Stomach (tissue), 9 donors: ENCODE results near the gene TINAGL1. TPM values are rescaled to one million over a fixed set of nuclear protein-coding genes. Genes with fewer than 3 reads are reported as not detected.

Experiments
- DNase-seq, 2 donors: peaks; one replicate each; pipeline versions ENCODE4 v3.0.0 to v3.0.0-alpha.2; 2013 to 2019
- H3K27ac ChIP-seq, 5 donors: fragments of 200-600 bp in 4 of 5; sonication (generic) in 4 of 5; one replicate each; pipeline ENCODE4 v1.5.1; 2013 to 2019; ENCODE audit warnings: mild to moderate bottlenecking in 1 of 5, moderate library complexity in 1 of 5
- H3K27me3 ChIP-seq, 3 donors: fragments of 200-600 bp; sonication (generic); one replicate each; pipeline ENCODE4 v1.5.1; 2017 to 2019; ENCODE audit warnings: mixed run types in 1 of 3
- H3K36me3 ChIP-seq, 4 donors: fragments of 200-600 bp; sonication (generic); 1 replicate in 3 of 4; 2 replicates in 1 of 4; pipeline ENCODE4 v1.5.1; 2016 to 2019
- H3K4me1 ChIP-seq, 4 donors: fragments of 200-600 bp; sonication (generic); one replicate each; pipeline ENCODE4 v1.5.1; 2016 to 2019
- H3K4me3 ChIP-seq, 4 donors: fragments of 200-600 bp; sonication (generic) in 3 of 4; one replicate each; pipeline ENCODE4 v1.5.1; 2016 to 2019; ENCODE audit warnings: mild to moderate bottlenecking in 1 of 4
- H3K9me3 ChIP-seq, 4 donors: fragments of 200-600 bp; sonication (generic); one replicate each; pipeline ENCODE4 v1.5.1; 2016 to 2019
- EP300 ChIP-seq: sonication (generic); formaldehyde crosslinking; IDR thresholded peaks from one replicate; pipeline ENCODE4 v1.6.1; 2017; ENCODE audit warnings: antibody characterized with exemption
- POLR2A ChIP-seq, 4 donors: fragments of 450-650 bp; IDR thresholded peaks; one replicate each; pipeline ENCODE4 v1.6.1; 2016; ENCODE audit warnings: antibody characterized with exemption in 4 of 4, control low read depth in 2 of 4, mild to moderate bottlenecking in 1 of 4, moderate library complexity in 1 of 4
- POLR2AphosphoS5 ChIP-seq, 3 donors: sonication (generic); formaldehyde crosslinking; IDR thresholded peaks; one replicate each; pipeline ENCODE4 v1.6.1; 2016; ENCODE audit warnings: antibody characterized with exemption in 3 of 3
- WGBS, 5 donors: extraction: QIAGEN DNeasy Blood & Tissue Kit in 3 of 5; methylation state at CpG; one replicate each; pipeline versions ENCODE4 v1.1.5 to v1.1.7; 2013 to 2018; 5-methylcytosine and 5-hydroxymethylcytosine counted together
- intact Hi-C: fragments of 100-400 bp; cut with DNase I; formaldehyde crosslinking; loops from one replicate; pipeline ENCODE4 v1.15.1; 2023; ENCODE audit warnings: low total_unique reads
- polyA plus RNA-seq, 3 donors: library from polyadenylated mRNA; stranded (reverse); fragments of 200-250 nt; gene quantifications; one replicate each; pipeline ENCODE4 v1.2.3, GENCODE V29; 2013
- total RNA-seq, 5 donors: library from RNA; depleted of rRNA; stranded (reverse); fragments of >200 nt; gene quantifications; one replicate each; pipeline versions ENCODE4 v1.1.0 to v1.2.3, GENCODE V29; 2014 to 2016
- TF ChIP-seq, protein P1 (sequence below), 7 experiments: fragments of 450-650 bp in 4 of 7; fragments of 200-600 bp in 3 of 7; sonication (generic) in 3 of 7; IDR thresholded peaks; one replicate each; pipeline ENCODE4 v1.5.1; 2016 to 2019; ENCODE audit warnings: antibody characterized with exemption in 7 of 7, control low read depth in 2 of 7, mild to moderate bottlenecking in 1 of 7
- donor health status: healthy with polysubstance abuse.
- donor health status: Bipolar disorder and iron deficiency.
- donor health status: healthy.

The TINAGL1 gene
- total and polyA plus RNA-seq, 8 donors, result 17.9 to 691 (median 124) TPM

DNA sequence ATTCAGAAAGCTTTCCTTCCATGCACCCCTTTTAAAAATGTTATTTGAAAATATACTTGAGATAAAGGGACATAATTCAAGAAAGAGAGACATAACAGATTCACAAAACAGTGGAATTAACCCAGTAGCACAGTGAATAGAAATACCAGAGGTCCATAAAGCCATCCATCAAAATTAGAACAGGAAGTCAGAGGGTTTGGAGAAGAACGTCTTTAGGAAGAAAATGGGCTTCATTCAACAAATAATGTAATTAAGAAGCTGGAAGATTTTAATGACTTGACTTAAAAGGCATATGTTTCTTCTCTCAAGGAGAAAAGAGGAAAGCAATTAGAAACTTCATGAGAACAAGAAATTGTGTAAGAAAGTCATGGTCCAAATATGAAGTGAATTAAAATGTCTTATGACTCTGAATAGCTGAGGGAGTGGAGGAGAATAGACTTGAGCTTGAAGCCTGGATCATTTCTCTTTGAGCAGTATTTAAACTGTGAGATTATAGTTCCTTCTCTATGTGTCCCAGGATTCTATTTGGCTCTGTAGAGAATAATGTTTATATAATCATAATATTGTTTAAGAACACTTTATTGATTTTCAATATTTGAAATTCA, 33.3 kb downstream of the TINAGL1 start:
- Histone ChIP-seq H3K36me3 (no peaks in the 10 kb centered on the region), H3K9me3 (no peaks in the 10 kb centered on the region), H3K4me3 (no peak overlapping the region), H3K27me3 (no peaks in the 10 kb centered on the region), H3K27ac (no peak overlapping the region), H3K4me1 (no peaks in the 10 kb centered on the region)
- 17 to 33% (median 25%) methylated on average over 1 of the region's 1 CpG for WGBS, 5 donors
- intact Hi-C loops, result no loop called here
- TF ChIP-seq POLR2AphosphoS5 (IDR thresholded peaks at IDR 0.05) (no peak), POLR2A (IDR thresholded peaks at IDR 0.05) (no peak), EP300 (no peak)
- TF ChIP-seq, protein P1, sequence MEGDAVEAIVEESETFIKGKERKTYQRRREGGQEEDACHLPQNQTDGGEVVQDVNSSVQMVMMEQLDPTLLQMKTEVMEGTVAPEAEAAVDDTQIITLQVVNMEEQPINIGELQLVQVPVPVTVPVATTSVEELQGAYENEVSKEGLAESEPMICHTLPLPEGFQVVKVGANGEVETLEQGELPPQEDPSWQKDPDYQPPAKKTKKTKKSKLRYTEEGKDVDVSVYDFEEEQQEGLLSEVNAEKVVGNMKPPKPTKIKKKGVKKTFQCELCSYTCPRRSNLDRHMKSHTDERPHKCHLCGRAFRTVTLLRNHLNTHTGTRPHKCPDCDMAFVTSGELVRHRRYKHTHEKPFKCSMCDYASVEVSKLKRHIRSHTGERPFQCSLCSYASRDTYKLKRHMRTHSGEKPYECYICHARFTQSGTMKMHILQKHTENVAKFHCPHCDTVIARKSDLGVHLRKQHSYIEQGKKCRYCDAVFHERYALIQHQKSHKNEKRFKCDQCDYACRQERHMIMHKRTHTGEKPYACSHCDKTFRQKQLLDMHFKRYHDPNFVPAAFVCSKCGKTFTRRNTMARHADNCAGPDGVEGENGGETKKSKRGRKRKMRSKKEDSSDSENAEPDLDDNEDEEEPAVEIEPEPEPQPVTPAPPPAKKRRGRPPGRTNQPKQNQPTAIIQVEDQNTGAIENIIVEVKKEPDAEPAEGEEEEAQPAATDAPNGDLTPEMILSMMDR (IDR thresholded peaks at IDR 0.05), result no peak
- no peak for DNase-seq

DNA sequence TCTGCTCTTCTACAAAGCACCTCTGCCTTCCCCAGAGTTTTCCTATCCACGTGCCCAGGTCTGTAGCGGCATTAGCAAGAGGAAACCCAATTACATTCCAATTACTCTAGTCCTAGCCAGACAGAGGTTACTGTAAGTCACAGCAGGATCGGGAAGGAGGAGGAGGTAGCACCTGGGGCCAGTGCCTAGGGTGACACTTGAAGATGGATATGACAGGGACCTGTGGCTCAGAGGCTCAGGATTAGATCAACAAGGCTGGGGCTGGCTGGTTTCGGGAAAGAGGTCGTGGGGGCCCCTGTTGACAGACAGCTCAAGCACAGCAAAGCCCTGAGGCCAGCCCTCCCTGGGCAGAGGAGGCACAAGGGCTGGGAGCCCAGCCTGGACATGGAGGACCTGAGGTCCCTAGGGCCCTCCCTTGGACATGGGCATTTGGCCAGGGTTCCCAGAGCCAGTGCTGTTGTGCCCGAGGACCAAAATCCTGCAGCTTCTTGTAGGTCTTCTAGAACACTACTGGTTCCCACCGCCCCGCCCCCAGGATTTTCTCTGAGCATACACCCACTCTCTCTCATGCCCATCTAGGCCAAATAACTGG, 38.2 kb downstream of the TINAGL1 start:
- no peak overlapping the region for H3K4me3 ChIP-seq
- H3K27ac ChIP-seq, result no peak overlapping the region
- H3K27me3 ChIP-seq, result peaks cover 0 to 36% (median 27%) of the 10 kb centered on the region in 3 donors
- TF ChIP-seq, protein P1 (IDR thresholded peaks at IDR 0.05), result no peak
- no peak for TF ChIP-seq EP300
- TF ChIP-seq POLR2A (IDR thresholded peaks at IDR 0.05), result no peak
- TF ChIP-seq POLR2AphosphoS5 (IDR thresholded peaks at IDR 0.05), result no peak
- WGBS, 5 donors, result 79 to 85% (median 81%) methylated on average over 5 to 8 of the region's 8 CpGs
- peaks cover 11 to 16% (median 13%) of the 10 kb centered on the region in 4 donors for H3K4me1 ChIP-seq
- no peaks in the 10 kb centered on the region for H3K36me3 ChIP-seq
- peak in 1 of 2 donors; percentile 56 for DNase-seq
- H3K9me3 ChIP-seq, result no peaks in the 10 kb centered on the region
- intact Hi-C loops, result no loop called here

DNA sequence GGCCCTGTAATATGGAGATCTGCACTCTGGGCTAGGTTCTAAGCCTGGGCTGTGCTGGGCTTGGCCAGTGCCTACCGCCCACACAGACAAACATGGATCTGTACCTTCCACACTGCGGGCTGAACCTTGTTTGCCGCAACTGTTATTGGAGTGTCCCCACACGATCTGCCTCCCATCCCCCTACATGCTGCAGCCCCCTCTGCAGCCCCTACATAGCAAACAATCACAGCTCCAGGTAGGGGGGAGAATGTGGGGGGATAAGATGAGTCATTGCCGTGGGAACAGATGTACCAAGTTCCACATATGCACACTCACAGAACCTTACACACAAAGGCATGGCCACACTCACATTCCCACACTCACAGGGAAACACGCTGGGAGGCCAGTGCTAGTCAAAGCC, 39.1 kb downstream of the TINAGL1 start:
- Histone ChIP-seq H3K36me3 (no peaks in the 10 kb centered on the region), H3K4me1 (peaks cover 11 to 16% (median 13%) of the 10 kb centered on the region in 4 donors), H3K27me3 (peaks cover 0 to 41% (median 27%) of the 10 kb centered on the region in 3 donors), H3K9me3 (no peaks in the 10 kb centered on the region), H3K4me3 (no peak overlapping the region), H3K27ac (no peak overlapping the region)
- no peak for DNase-seq
- 70 to 90% (median 82%) methylated on average over 6 of the region's 6 CpGs for WGBS, 5 donors
- intact Hi-C loops, result no loop called here
- no peak for TF ChIP-seq POLR2A (IDR thresholded peaks at IDR 0.05)
- TF ChIP-seq POLR2AphosphoS5 (IDR thresholded peaks at IDR 0.05), result no peak
- no peak for TF ChIP-seq EP300
- TF ChIP-seq, protein P1 (IDR thresholded peaks at IDR 0.05), result no peak

DNA sequence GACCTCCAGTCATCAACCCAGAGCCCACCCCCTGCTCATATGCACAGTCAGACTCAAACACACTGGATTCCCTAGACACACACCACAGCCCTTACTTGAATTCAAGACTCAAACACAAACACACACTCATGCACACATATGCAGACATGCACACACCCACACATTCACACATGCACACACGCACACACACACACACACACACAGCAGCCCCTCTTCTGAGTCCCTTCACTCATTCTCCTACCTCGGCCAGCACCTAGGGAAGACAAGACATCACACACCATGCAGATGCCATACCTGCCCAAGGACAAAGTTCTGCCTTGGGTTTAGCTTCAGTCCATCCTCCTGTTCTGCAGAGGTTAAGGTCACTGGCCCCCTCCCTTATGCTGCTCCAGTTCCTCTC, 39.6 kb downstream of the TINAGL1 start:
- WGBS, 5 donors, result 71 to 94% (median 85%) methylated on average over 2 of the region's 2 CpGs
- Histone ChIP-seq H3K4me3 (no peak overlapping the region), H3K36me3 (no peaks in the 10 kb centered on the region), H3K9me3 (no peaks in the 10 kb centered on the region), H3K4me1 (peaks cover 11 to 16% (median 13%) of the 10 kb centered on the region in 4 donors), H3K27me3 (peaks cover 0 to 41% (median 27%) of the 10 kb centered on the region in 3 donors), H3K27ac (no peak overlapping the region)
- no peak for TF ChIP-seq POLR2A (IDR thresholded peaks at IDR 0.05)
- TF ChIP-seq, protein P1 (IDR thresholded peaks at IDR 0.05), result no peak
- no peak for TF ChIP-seq EP300
- TF ChIP-seq POLR2AphosphoS5 (IDR thresholded peaks at IDR 0.05), result no peak
- DNase-seq, result no peak
- intact Hi-C loops, result no loop called here
